MM.1S (cell line): ENCODE results near the gene FAAH.

ENCODE experiments used
- DNase-seq: peaks from one replicate; pipeline ENCODE4 v3.0.0-alpha.2; 2015
- H2AFZ ChIP-seq: fragments of 300-600 bp; sonication (generic); 2 replicates; pipeline ENCODE4 v1.6.0; 2016; ENCODE audit warnings: antibody characterized with exemption, low read length
- H3F3A ChIP-seq: fragments of 300-600 bp; sonication (generic); 2 replicates; pipeline ENCODE4 v1.6.1; 2016; ENCODE audit warnings: mild to moderate bottlenecking, antibody characterized with exemption, low read length, moderate library complexity, mixed read lengths; ENCODE audit not compliant: insufficient read depth
- H3K27ac ChIP-seq: fragments of 300-600 bp; sonication (generic); 2 replicates; pipeline ENCODE4 v1.5.1; 2016; ENCODE audit warnings: mild to moderate bottlenecking, low read length
- H3K27me3 ChIP-seq: fragments of 300-600 bp; sonication (generic); replicated peaks from 2 replicates; pipeline ENCODE4 v1.6.0; 2016; ENCODE audit warnings: low read length; ENCODE audit not compliant: insufficient read depth
- H3K36me3 ChIP-seq: fragments of 300-600 bp; sonication (generic); replicated peaks from 2 replicates; pipeline ENCODE4 v1.6.1; 2016; ENCODE audit warnings: mild to moderate bottlenecking, low read length, mixed read lengths; ENCODE audit not compliant: insufficient read depth
- H3K4me1 ChIP-seq: fragments of 300-600 bp; sonication (generic); 2 replicates; pipeline ENCODE4 v1.6.1; 2016; ENCODE audit warnings: low read length, mixed read lengths
- H3K4me2 ChIP-seq: fragments of 300-600 bp; sonication (generic); 2 replicates; pipeline ENCODE4 v1.6.0; 2016; ENCODE audit warnings: low read depth, low read length
- H3K4me3 ChIP-seq: fragments of 300-600 bp; sonication (generic); 2 replicates; pipeline ENCODE4 v1.5.1; 2016; ENCODE audit warnings: low read length, mixed read lengths
- H3K79me2 ChIP-seq: fragments of 300-600 bp; sonication (generic); 2 replicates; pipeline ENCODE4 v1.6.1; 2016; ENCODE audit warnings: mixed run types, low read length, mixed read lengths
- H3K9ac ChIP-seq: fragments of 300-600 bp; sonication (generic); 2 replicates; pipeline ENCODE4 v1.6.1; 2016; ENCODE audit warnings: low read length, mixed read lengths
- H3K9me2 ChIP-seq: fragments of 300-600 bp; sonication (generic); replicated peaks from 2 replicates; pipeline ENCODE4 v1.6.1; 2016; ENCODE audit warnings: mild to moderate bottlenecking, low read length, mixed read lengths; ENCODE audit not compliant: insufficient read depth
- H3K9me3 ChIP-seq: fragments of 300-600 bp; sonication (generic); replicated peaks from 2 replicates; pipeline ENCODE4 v1.6.1; 2016; ENCODE audit warnings: mild to moderate bottlenecking, low read length, mixed read lengths; ENCODE audit not compliant: insufficient read depth
- H4K20me1 ChIP-seq: fragments of 300-600 bp; sonication (generic); 2 replicates; pipeline ENCODE4 v1.6.1; 2016; ENCODE audit warnings: mild to moderate bottlenecking, low read length, moderate library complexity, mixed read lengths; ENCODE audit not compliant: insufficient read depth
- EZH2 ChIP-seq: fragments of 300-600 bp; sonication (generic); optimal IDR thresholded peaks from 2 replicates; pipeline ENCODE3; 2017; ENCODE audit warnings: low read depth, mild to moderate bottlenecking, antibody characterized with exemption, low read length, mixed read lengths
- EZH2phosphoT487 ChIP-seq: fragments of 300-600 bp; sonication (generic); IDR thresholded peaks from 2 replicates; pipeline ENCODE4 v1.6.1; 2018; ENCODE audit warnings: antibody characterized with exemption, low read length
- TF ChIP-seq, protein P1 (sequence below): fragments of 300-600 bp; sonication (generic); IDR thresholded peaks from 2 replicates; pipeline ENCODE4 v1.5.1; 2016; ENCODE audit warnings: antibody characterized with exemption, low read length, mixed read lengths

The FAAH gene

DNA sequence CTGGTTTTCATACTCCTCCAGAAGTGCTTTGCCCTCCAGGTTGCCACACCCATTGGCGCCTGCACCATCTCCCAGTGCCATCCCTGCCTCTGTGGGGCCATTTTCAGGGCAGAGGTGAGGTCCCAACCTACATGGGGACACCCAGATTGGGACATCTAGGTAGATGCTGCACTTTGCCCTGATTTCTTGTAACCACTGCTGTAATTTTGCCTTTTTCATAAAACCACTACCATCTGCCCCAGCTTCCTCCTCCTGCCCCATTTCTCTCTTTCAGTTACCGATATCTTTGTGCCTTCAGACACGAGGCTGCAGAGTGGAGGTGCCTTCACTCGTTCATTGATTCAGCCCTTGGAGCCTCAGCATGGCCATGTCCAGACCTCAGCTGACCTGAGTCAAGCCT, 21.4 kb downstream of the FAAH start:
- H4K20me1 ChIP-seq: no peaks in the 10 kb centered on the region
- H3K9me3 ChIP-seq: no peaks in the 10 kb centered on the region

DNA sequence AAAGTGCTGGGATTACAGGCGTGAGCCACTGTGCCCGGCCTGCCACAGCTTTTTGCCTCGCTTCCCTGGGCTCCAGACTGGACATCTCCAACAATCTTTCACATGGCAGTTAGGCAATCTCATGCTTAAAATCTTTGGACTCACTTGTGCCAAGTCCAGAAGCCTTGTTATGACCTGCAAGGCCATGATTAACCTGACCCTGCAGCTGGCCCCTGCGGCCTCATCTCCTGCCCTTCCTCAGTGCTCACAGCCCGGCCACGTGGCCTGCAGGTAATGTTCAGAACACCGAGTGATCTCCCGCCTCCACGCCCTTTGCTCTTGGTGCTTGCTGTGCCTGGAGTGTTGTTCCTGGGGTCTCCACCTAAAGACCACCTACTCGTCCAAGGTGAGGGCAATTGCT, 24.9 kb downstream of the FAAH start:
- H3K27me3 ChIP-seq: no peaks in the 10 kb centered on the region
- H2AFZ ChIP-seq: no peak overlapping the region
- no peak overlapping the region for H3K4me3 ChIP-seq
- H3K9me3 ChIP-seq: no peaks in the 10 kb centered on the region
- no peaks in the 10 kb centered on the region for H3K36me3 ChIP-seq
- no peaks in the 10 kb centered on the region for H4K20me1 ChIP-seq
- no peak overlapping the region for H3K4me2 ChIP-seq
- DNase-seq: no peak
- H3K4me1 ChIP-seq: no peaks in the 10 kb centered on the region
- no peak overlapping the region for H3K9ac ChIP-seq
- no peaks in the 10 kb centered on the region for H3K79me2 ChIP-seq
- no peak overlapping the region for H3K27ac ChIP-seq
- H3K9me2 ChIP-seq: no peaks in the 10 kb centered on the region
- no peaks in the 10 kb centered on the region for H3F3A ChIP-seq
- TF ChIP-seq EZH2phosphoT487 (no peak), EZH2 (no peak)
- TF ChIP-seq, protein P1, sequence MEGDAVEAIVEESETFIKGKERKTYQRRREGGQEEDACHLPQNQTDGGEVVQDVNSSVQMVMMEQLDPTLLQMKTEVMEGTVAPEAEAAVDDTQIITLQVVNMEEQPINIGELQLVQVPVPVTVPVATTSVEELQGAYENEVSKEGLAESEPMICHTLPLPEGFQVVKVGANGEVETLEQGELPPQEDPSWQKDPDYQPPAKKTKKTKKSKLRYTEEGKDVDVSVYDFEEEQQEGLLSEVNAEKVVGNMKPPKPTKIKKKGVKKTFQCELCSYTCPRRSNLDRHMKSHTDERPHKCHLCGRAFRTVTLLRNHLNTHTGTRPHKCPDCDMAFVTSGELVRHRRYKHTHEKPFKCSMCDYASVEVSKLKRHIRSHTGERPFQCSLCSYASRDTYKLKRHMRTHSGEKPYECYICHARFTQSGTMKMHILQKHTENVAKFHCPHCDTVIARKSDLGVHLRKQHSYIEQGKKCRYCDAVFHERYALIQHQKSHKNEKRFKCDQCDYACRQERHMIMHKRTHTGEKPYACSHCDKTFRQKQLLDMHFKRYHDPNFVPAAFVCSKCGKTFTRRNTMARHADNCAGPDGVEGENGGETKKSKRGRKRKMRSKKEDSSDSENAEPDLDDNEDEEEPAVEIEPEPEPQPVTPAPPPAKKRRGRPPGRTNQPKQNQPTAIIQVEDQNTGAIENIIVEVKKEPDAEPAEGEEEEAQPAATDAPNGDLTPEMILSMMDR: no peak

More for the DNA sequence above, 21.4 kb downstream of the FAAH start:
- Histone ChIP-seq H3K4me1 (no peaks in the 10 kb centered on the region), H3K9me2 (no peaks in the 10 kb centered on the region), H3K4me3 (no peak overlapping the region), H3K27ac (no peak overlapping the region), H3K4me2 (no peak overlapping the region), H3K9ac (no peak overlapping the region), H3K27me3 (no peaks in the 10 kb centered on the region), H3F3A (no peaks in the 10 kb centered on the region), H3K79me2 (no peaks in the 10 kb centered on the region), H3K36me3 (no peaks in the 10 kb centered on the region), H2AFZ (no peak overlapping the region)
- DNase-seq: no peak
- TF ChIP-seq, protein P1: no peak
- TF ChIP-seq EZH2phosphoT487 (no peak), EZH2 (no peak)

DNA sequence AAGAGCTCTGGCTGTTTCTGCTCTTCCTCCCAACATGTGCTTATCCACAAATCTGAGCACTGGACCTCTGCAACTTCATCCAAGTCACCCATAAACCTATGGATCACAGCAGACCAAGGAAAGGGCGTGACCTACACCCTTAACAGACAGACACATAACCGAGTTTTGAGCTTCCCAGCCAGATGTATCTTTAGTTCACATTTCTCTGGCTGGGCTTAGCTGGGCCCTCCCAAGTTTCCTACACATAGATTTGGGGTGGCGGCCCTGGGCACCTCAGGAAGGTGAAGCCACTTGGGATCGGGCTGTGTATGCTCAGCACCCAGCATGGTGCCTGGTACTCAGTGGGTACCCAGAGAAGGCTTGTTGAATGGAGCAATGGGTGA, 26.4 kb downstream of the FAAH start:
- Histone ChIP-seq H3K9me2 (no peaks in the 10 kb centered on the region), H3K9me3 (no peaks in the 10 kb centered on the region), H4K20me1 (no peaks in the 10 kb centered on the region), H3K36me3 (no peaks in the 10 kb centered on the region), H3K9ac (no peak overlapping the region), H2AFZ (no peak overlapping the region), H3F3A (no peaks in the 10 kb centered on the region), H3K27ac (no peak overlapping the region), H3K79me2 (no peaks in the 10 kb centered on the region), H3K4me3 (no peak overlapping the region), H3K27me3 (no peaks in the 10 kb centered on the region), H3K4me2 (no peak overlapping the region), H3K4me1 (no peaks in the 10 kb centered on the region)
- TF ChIP-seq, protein P1: no peak
- TF ChIP-seq EZH2 (no peak), EZH2phosphoT487 (no peak)
- no peak for DNase-seq
